Parathyroid adenoma (tissue), 2 donors: ENCODE measurements around the gene CD34.

Source experiments
- H2AFZ ChIP-seq: fragments of 300-600 bp; sonication (generic); one replicate; pipeline ENCODE4 v1.7.0; 2017; ENCODE audit warnings: antibody characterized with exemption, mild to moderate bottlenecking
- H3K27ac ChIP-seq: fragments of 300-600 bp; sonication (generic); one replicate; pipeline ENCODE4 v1.7.0; 2017
- H3K27me3 ChIP-seq: fragments of 300-600 bp; sonication (generic); one replicate; pipeline ENCODE4 v1.7.0; 2017; ENCODE audit warnings: low read length; ENCODE audit not compliant: control insufficient read depth, insufficient read depth
- H3K36me3 ChIP-seq: fragments of 300-600 bp; sonication (generic); one replicate; pipeline ENCODE4 v1.7.0; 2017; ENCODE audit warnings: low read length; ENCODE audit not compliant: control insufficient read depth, insufficient read depth
- H3K4me1 ChIP-seq: fragments of 300-600 bp; sonication (generic); one replicate; pipeline ENCODE4 v1.7.0; 2017; ENCODE audit warnings: control low read depth
- H3K4me2 ChIP-seq: fragments of 300-600 bp; sonication (generic); one replicate; pipeline ENCODE4 v1.7.0; 2017; ENCODE audit warnings: low read length
- H3K4me3 ChIP-seq: fragments of 300-600 bp; sonication (generic); one replicate; pipeline ENCODE4 v1.7.0; 2017; ENCODE audit warnings: low read depth, low read length
- H3K79me2 ChIP-seq: fragments of 300-600 bp; sonication (generic); one replicate; pipeline ENCODE4 v1.7.0; 2017; ENCODE audit warnings: control low read depth
- H3K9ac ChIP-seq: fragments of 300-600 bp; sonication (generic); one replicate; pipeline ENCODE4 v1.7.0; 2017; ENCODE audit warnings: mild to moderate bottlenecking
- H3K9me3 ChIP-seq: fragments of 300-600 bp; sonication (generic); one replicate; pipeline ENCODE4 v1.7.0; 2017; ENCODE audit warnings: low read length; ENCODE audit not compliant: control insufficient read depth
- TF ChIP-seq, protein P1 (sequence below): fragments of 300-600 bp; sonication (generic); IDR thresholded peaks from one replicate; pipeline ENCODE4 v1.7.0; 2017; ENCODE audit warnings: antibody characterized with exemption, mild to moderate bottlenecking
- donor health status: primary hyperparathyroidism.

CD34 gene

DNA sequence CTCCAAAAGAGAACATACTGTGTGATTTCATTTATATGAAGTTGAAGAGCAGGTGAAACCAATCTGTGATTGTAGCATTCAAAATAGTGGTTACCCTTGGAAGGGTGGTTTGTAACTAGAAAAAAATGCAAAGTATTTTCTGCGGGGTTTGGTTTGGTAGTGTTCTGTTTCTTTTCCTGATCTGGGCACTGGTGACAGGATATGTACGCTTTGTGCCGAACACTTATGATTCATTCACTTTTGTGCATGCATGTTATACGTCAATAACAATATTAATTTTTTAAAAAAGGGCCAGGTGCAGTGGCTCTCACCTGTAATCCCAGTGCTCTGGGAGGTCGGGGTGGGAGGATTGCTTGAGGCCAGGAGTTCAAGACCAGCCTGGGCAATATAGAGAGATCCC, 63.8 kb downstream of the CD34 start:
- Histone ChIP-seq H3K4me3 (no peak overlapping the region), H3K27ac (no peak overlapping the region), H3K4me1 (peaks cover 12% of the 10 kb centered on the region)

DNA sequence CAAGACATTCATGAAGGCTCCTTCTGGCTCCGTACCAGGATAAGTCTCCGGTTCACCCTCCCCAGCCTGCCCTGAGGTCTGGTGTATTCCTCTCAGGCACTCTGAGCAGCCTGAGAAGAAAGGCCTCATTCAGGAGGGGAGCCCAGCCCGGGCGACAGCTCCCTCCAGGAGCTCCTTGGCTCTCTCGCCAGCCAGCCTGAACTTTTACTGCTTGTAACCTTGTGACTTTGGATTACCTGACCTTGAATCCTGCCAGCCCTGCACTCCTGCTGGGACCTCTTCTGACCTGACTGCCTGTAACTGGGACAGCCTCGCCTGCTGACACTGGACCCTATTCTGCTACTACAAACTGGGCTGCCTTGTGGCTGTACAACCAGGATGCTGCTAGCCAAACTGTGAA, 65.8 kb downstream of the CD34 start:
- Histone ChIP-seq H3K9ac (no peak overlapping the region), H3K79me2 (peaks cover 47% of the 10 kb centered on the region), H2AFZ (no peak overlapping the region), H3K4me2 (peak overlapping the region; percentile 33), H3K36me3 (no peaks in the 10 kb centered on the region), H3K27ac (peak overlapping the region; percentile 19), H3K9me3 (no peaks in the 10 kb centered on the region), H3K4me1 (peaks cover 7% of the 10 kb centered on the region), H3K4me3 (no peak overlapping the region), H3K27me3 (no peaks in the 10 kb centered on the region)
- TF ChIP-seq, protein P1, sequence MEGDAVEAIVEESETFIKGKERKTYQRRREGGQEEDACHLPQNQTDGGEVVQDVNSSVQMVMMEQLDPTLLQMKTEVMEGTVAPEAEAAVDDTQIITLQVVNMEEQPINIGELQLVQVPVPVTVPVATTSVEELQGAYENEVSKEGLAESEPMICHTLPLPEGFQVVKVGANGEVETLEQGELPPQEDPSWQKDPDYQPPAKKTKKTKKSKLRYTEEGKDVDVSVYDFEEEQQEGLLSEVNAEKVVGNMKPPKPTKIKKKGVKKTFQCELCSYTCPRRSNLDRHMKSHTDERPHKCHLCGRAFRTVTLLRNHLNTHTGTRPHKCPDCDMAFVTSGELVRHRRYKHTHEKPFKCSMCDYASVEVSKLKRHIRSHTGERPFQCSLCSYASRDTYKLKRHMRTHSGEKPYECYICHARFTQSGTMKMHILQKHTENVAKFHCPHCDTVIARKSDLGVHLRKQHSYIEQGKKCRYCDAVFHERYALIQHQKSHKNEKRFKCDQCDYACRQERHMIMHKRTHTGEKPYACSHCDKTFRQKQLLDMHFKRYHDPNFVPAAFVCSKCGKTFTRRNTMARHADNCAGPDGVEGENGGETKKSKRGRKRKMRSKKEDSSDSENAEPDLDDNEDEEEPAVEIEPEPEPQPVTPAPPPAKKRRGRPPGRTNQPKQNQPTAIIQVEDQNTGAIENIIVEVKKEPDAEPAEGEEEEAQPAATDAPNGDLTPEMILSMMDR = no peak

More for the DNA sequence above, 63.8 kb downstream of the CD34 start:
- Histone ChIP-seq H3K79me2 (peaks cover 46% of the 10 kb centered on the region), H3K9ac (no peak overlapping the region), H3K27me3 (no peaks in the 10 kb centered on the region), H3K9me3 (no peaks in the 10 kb centered on the region), H3K36me3 (no peaks in the 10 kb centered on the region), H3K4me2 (no peak overlapping the region), H2AFZ (no peak overlapping the region)
- TF ChIP-seq, protein P1 = no peak

DNA sequence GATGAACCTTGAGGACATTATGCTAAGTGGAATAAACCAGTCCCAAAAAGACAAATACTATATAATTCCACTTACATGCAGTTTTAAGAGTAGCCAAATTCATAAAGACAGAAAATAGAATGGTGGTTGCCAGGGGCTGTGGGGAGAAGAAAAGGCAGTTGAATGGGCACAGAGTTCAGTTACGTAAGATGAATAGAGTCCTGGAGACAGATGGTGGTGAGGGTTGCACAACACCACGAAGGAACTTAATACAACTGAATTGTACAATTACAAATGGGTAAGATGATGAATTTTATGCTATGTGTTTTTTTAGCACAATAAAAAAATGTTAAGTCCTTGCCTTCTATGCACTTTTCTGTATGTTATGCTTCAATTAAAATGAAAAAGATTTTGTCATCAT, 66.6 kb downstream of the CD34 start:
- no peaks in the 10 kb centered on the region for H3K27me3 ChIP-seq
- no peak overlapping the region for H3K4me3 ChIP-seq
- H3K79me2 ChIP-seq = peaks cover 49% of the 10 kb centered on the region
- H3K4me1 ChIP-seq = peaks cover 7% of the 10 kb centered on the region
- TF ChIP-seq, protein P1 = no peak
- no peak overlapping the region for H3K4me2 ChIP-seq
- no peaks in the 10 kb centered on the region for H3K9me3 ChIP-seq
- H2AFZ ChIP-seq = no peak overlapping the region
- H3K36me3 ChIP-seq = no peaks in the 10 kb centered on the region
- no peak overlapping the region for H3K27ac ChIP-seq
- no peak overlapping the region for H3K9ac ChIP-seq

DNA sequence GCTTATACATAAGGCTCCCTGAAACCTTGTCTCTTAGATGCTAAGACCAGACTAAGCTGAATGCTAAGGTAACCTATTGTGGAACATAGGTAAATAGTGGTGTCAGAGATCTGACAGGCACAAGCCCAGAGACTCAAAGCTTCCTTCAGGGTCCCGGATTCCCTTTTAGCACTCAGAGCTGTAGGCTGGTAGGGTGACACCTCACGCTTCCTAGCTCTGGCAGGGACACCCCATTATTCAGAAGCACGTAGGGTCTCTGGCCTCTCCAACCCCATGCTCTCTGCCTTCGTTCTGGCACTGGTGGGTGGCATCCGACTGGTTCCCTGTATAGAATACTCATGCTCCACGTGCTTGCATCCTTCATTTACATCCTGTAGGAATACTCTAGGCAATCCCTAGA, 68.4 kb downstream of the CD34 start:
- Histone ChIP-seq H3K4me1 (peaks cover 17% of the 10 kb centered on the region), H3K27me3 (no peaks in the 10 kb centered on the region), H3K9ac (no peak overlapping the region), H3K9me3 (no peaks in the 10 kb centered on the region), H2AFZ (no peak overlapping the region), H3K36me3 (no peaks in the 10 kb centered on the region), H3K4me2 (no peak overlapping the region), H3K79me2 (peaks cover 61% of the 10 kb centered on the region), H3K27ac (no peak overlapping the region), H3K4me3 (no peak overlapping the region)
- TF ChIP-seq, protein P1 = no peak

DNA sequence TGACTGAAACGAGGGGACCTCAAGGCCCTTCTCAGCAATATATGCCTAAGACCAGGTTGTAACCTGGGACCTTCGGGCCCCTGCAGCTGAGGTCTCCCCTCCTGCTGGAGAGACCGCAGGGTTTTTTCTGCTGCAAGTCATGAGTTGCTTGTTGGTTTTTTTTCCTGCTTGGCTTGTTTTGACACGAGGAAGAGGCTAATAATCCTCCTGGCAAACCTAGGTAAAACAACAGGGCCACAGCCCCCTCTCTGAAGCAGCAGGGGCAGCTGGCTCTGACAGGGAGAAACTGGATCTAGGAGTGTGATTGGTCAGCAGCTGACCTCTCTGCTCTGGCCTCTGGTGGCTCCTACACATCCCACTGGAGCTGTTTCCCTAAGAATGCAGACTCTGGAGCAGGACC, 69.0 kb downstream of the CD34 start:
- no peak overlapping the region for H3K4me2 ChIP-seq
- H3K9me3 ChIP-seq = no peaks in the 10 kb centered on the region
- H3K27me3 ChIP-seq = no peaks in the 10 kb centered on the region
- no peaks in the 10 kb centered on the region for H3K36me3 ChIP-seq
- peaks cover 67% of the 10 kb centered on the region for H3K79me2 ChIP-seq
- H3K27ac ChIP-seq = no peak overlapping the region
- H3K4me3 ChIP-seq = no peak overlapping the region
- peaks cover 17% of the 10 kb centered on the region for H3K4me1 ChIP-seq
- H3K9ac ChIP-seq = no peak overlapping the region
- TF ChIP-seq, protein P1 = no peak
- no peak overlapping the region for H2AFZ ChIP-seq
